NCI-H510A (cell line): ENCODE results near the gene GPRC5C.
A peak's percentile ranks its signal among the peaks of the same experiment; 100 is the strongest.

Source experiments
- DNase-seq: peaks from one replicate; lab custom pipeline; 2025; lab: John Stamatoyannopoulos, UW

Gene GPRC5C

GRCh38 chr17:74452033-74452840, 20.3 kb downstream of the GPRC5C start:
- peak; percentile 74 for DNase-seq

GRCh38 chr17:74452841-74453661, 21.2 kb downstream of the GPRC5C start:
- no peak for DNase-seq

- DNase-seq: no peak
Observed at GRCh38 chr17:74453665-74454196, 21.8 kb downstream of the GPRC5C start.

GRCh38 chr17:74454197-74455024, 22.5 kb downstream of the GPRC5C start:
- peak; percentile 88 for DNase-seq

- DNase-seq: no peak
Observed at GRCh38 chr17:74455025-74455545, 23.2 kb downstream of the GPRC5C start.

- no peak for DNase-seq
Observed at GRCh38 chr17:74455821-74456220, 23.9 kb downstream of the GPRC5C start.

GRCh38 chr17:74457146-74457819, 25.4 kb downstream of the GPRC5C start:
- DNase-seq: no peak

- no peak for DNase-seq
Observed at GRCh38 chr17:74457820-74458166, 25.9 kb downstream of the GPRC5C start.

- no peak for DNase-seq
Observed at GRCh38 chr17:74458835-74459234, 26.9 kb downstream of the GPRC5C start.

- DNase-seq: no peak
Observed at GRCh38 chr17:74459622-74460021, 27.7 kb downstream of the GPRC5C start.

GRCh38 chr17:74460241-74460640, 28.4 kb downstream of the GPRC5C start:
- no peak for DNase-seq

GRCh38 chr17:74460996-74461395, 29.1 kb downstream of the GPRC5C start:
- no peak for DNase-seq

GRCh38 chr17:74461611-74462010, 29.7 kb downstream of the GPRC5C start:
- DNase-seq: no peak

- no peak for DNase-seq
Observed at GRCh38 chr17:74464730-74465377, 33.0 kb downstream of the GPRC5C start.

- no peak for DNase-seq
Observed at GRCh38 chr17:74465378-74466110, 33.7 kb downstream of the GPRC5C start.

- DNase-seq: no peak
Observed at GRCh38 chr17:74466111-74466827, 34.4 kb downstream of the GPRC5C start, which contains the start of gene CD300A. Gene CD300A, plus strand, starts transcription at chr17:74466634. Its CDS starts 70 bp downstream, at chr17:74466704.

- DNase-seq: no peak
Observed at GRCh38 chr17:74466828-74467184, 34.9 kb downstream of the GPRC5C start.

- no peak for DNase-seq
Observed at GRCh38 chr17:74467221-74467951, 35.5 kb downstream of the GPRC5C start.

- DNase-seq: no peak
Observed at GRCh38 chr17:74471341-74471740, 39.5 kb downstream of the GPRC5C start.
